Gastroesophageal sphincter (tissue), 4 donors: ENCODE measurements around the gene CCNL1. TPM values are rescaled to one million over a fixed set of nuclear protein-coding genes. Genes with fewer than 3 reads are reported as not detected.

Source experiments
- ATAC-seq: fragments of 150-250 bp; one replicate; pipeline ENCODE4 v1.9.1; 2016; ENCODE audit warnings: mild to moderate bottlenecking, moderate library complexity
- H3K27ac ChIP-seq, 4 donors: fragments of 200-600 bp; sonication (generic) in 3 of 4; 1 replicate in 3 of 4; 2 replicates in 1 of 4; pipeline ENCODE4 v1.5.1; 2016 to 2019
- H3K27me3 ChIP-seq: fragments of 200-600 bp; sonication (generic); one replicate; pipeline ENCODE4 v1.5.1; 2019
- H3K36me3 ChIP-seq, 2 donors: fragments of 200-600 bp; sonication (generic); one replicate each; pipeline ENCODE4 v1.5.1; 2019; ENCODE audit warnings: control low read depth in 1 of 2
- H3K4me1 ChIP-seq, 3 donors: fragments of 200-600 bp; sonication (generic); 1 replicate in 2 of 3; 2 replicates in 1 of 3; pipeline ENCODE4 v1.5.1; 2016 to 2019; ENCODE audit warnings: control low read depth in 2 of 3
- H3K4me3 ChIP-seq, 2 donors: fragments of 200-600 bp; sonication (generic); one replicate each; pipeline ENCODE4 v1.5.1; 2019; ENCODE audit warnings: mild to moderate bottlenecking in 1 of 2, moderate library complexity in 1 of 2
- H3K9me3 ChIP-seq, 3 donors: fragments of 200-600 bp; sonication (generic); one replicate each; pipeline ENCODE4 v1.5.1; 2017 to 2019; ENCODE audit warnings: control low read depth in 2 of 3
- CTCF ChIP-seq, 4 experiments: fragments of 200-600 bp in 2 of 4; fragments of 450-650 bp in 2 of 4; sonication (generic) in 1 of 4; IDR thresholded peaks; one replicate each; pipeline ENCODE4 v1.5.1; 2017 to 2019; ENCODE audit warnings: antibody characterized with exemption in 4 of 4, mild to moderate bottlenecking in 2 of 4, moderate library complexity in 2 of 4
- EP300 ChIP-seq: sonication (generic); formaldehyde crosslinking; IDR thresholded peaks from one replicate; pipeline ENCODE4 v1.6.1; 2017; ENCODE audit warnings: antibody characterized with exemption, mild to moderate bottlenecking
- POLR2A ChIP-seq, 2 donors: fragments of 450-650 bp; IDR thresholded peaks; one replicate each; pipeline ENCODE4 v1.6.1; 2017; ENCODE audit warnings: antibody characterized with exemption in 2 of 2, mild to moderate bottlenecking in 2 of 2, moderate library complexity in 1 of 2
- POLR2AphosphoS5 ChIP-seq: sonication (generic); formaldehyde crosslinking; IDR thresholded peaks from one replicate; pipeline ENCODE4 v1.6.1; 2017; ENCODE audit warnings: antibody characterized with exemption
- WGBS, 2 donors: methylation state at CpG; one replicate each; pipeline ENCODE4 v1.1.5; 2018; ENCODE audit warnings: low coverage in 1 of 2; 5-methylcytosine and 5-hydroxymethylcytosine counted together
- total RNA-seq, 4 donors: library from RNA; depleted of rRNA; stranded (reverse); fragments of >200 nt; gene quantifications; one replicate each; pipeline ENCODE4 v1.1.0, GENCODE V29; 2016

CCNL1 gene
- total RNA-seq, 4 donors from 2014 or later, result 32.7 to 211 (median 92.6) TPM

DNA sequence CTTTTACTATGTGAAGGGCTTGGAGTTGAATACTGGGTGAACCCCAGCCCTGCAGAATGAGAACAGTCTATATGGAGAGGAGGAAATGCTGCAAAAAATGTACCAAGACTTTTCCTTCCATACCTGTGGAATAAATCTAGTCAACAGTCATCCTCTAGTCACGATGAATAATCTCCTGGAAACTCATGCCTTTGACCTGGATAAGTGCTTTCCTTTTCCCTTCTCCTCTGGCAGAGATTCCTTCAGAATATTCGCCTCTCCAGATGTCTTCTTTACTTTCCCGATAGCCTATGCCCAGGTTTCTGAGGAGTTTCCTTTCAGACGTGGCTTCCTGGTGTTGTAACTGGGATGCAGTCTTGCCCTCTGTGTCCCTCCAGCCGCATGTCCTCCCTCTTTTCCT is 28.1 kb downstream of the CCNL1 start:
- 59 to 64% methylated on average over 2 to 4 of the region's 5 CpGs for WGBS, 2 donors

DNA sequence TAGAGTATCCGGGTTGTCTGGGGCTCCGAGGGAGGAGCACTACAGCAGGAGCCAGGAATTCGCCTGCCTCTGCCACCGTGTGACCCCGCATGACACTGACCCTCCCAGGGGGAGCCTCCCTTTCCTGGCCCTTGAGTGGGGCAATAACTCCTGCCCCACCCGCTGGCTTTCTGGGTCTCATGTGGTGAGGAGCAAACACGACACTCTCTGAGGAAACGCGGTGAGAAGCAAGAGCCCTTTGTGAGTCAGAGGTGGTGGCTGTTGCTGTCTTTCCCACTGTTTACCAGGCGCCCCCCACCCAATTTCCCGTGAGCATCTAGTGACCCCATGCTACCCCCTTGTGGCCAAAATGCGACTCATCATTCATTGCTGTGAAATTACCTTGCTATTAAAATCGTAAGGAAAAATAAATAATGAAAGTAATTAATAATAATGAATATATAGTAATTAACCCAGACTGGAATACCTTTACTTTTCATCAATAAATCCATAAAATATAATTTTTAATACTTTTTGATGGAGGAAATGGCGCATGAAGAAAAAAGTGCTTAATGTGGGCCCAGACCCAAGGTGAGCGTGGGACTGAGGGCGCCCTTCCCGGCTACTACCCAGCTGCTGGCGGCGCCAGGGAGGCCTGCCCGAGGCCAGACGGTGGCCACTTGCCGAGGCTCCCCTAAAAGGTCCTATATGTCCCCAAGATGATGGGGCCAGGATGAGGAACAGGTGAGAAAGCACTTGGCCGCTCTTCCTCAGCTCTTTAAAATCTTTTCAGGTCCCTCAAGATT is 29.3 kb downstream of the CCNL1 start:
- H3K9me3 ChIP-seq, result no peaks in the 10 kb centered on the region
- WGBS, 2 donors, result 31 to 41% methylated on average over 14 to 18 of the region's 23 CpGs
- H3K36me3 ChIP-seq, result no peaks in the 10 kb centered on the region
- TF ChIP-seq EP300 (no peak), CTCF (IDR thresholded peaks at IDR 0.05) (peak; percentile 41 to 61 (median 52))
- H3K4me1 ChIP-seq, result peaks cover 0 to 66% (median 14%) of the 10 kb centered on the region in 3 donors
- H3K27ac ChIP-seq, result peak overlapping the region in 3 of 4 donors; percentile 67 to 78 (median 74)
- no peaks in the 10 kb centered on the region for H3K27me3 ChIP-seq
- peak; percentile 44 for ATAC-seq
- peak overlapping the region in 1 of 2 donors; percentile 27 for H3K4me3 ChIP-seq

More for the DNA sequence above, 28.1 kb downstream of the CCNL1 start:
- Histone ChIP-seq H3K27ac (no peak overlapping the region), H3K27me3 (no peaks in the 10 kb centered on the region), H3K4me1 (peaks cover 0 to 78% (median 15%) of the 10 kb centered on the region in 3 donors), H3K9me3 (no peaks in the 10 kb centered on the region), H3K36me3 (no peaks in the 10 kb centered on the region), H3K4me3 (no peak overlapping the region)
- no peak for ATAC-seq
- TF ChIP-seq POLR2A (IDR thresholded peaks at IDR 0.05) (no peak), EP300 (no peak), CTCF (IDR thresholded peaks at IDR 0.05) (no peak), POLR2AphosphoS5 (no peak)

DNA sequence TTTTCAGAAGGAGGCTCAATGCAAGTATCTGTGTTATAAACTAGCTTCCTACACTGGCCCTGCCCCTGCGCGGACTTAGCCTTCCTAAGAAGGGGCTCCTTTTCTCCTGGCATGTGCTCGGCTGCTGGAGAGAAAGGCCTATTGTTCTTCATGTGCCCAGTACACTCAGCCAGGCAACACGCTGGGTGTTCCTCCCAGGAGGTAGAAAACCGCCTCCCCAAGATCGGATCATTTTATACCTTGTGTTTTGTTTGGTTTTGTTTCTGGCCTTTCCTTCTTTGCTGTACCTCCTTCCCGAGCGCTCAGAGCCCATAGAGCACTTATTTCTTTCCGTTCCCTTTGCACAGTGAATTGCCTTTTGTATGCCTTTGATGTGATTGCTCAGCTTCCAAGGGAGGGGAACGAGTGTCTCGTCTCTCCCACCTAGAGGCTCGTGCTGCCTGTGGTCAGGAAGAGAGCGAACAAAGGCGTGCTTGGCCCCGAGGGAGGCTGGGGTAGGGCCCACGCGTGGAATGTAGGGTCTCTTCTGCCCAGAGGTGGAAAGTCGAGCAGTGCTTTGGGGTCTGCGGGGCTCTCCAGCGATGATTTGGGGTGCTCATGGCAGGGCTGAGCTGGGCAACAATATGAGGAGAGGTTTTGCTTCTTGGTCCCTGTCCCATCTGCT is 30.0 kb downstream of the CCNL1 start:
- H3K4me1 ChIP-seq, result peaks cover 0 to 59% (median 11%) of the 10 kb centered on the region in 3 donors
- H3K9me3 ChIP-seq, result no peaks in the 10 kb centered on the region
- no peaks in the 10 kb centered on the region for H3K27me3 ChIP-seq
- TF ChIP-seq POLR2AphosphoS5, result no peak
- no peak for TF ChIP-seq CTCF (IDR thresholded peaks at IDR 0.05)
- no peak for TF ChIP-seq POLR2A (IDR thresholded peaks at IDR 0.05)
- TF ChIP-seq EP300, result no peak
- 53 to 75% methylated on average over 4 to 8 of the region's 20 CpGs for WGBS, 2 donors
- no peaks in the 10 kb centered on the region for H3K36me3 ChIP-seq
- H3K27ac ChIP-seq, result peak overlapping the region in 3 of 4 donors; percentile 67 to 78 (median 74)
- peak overlapping the region in 1 of 2 donors; percentile 27 for H3K4me3 ChIP-seq
- ATAC-seq, result no peak

DNA sequence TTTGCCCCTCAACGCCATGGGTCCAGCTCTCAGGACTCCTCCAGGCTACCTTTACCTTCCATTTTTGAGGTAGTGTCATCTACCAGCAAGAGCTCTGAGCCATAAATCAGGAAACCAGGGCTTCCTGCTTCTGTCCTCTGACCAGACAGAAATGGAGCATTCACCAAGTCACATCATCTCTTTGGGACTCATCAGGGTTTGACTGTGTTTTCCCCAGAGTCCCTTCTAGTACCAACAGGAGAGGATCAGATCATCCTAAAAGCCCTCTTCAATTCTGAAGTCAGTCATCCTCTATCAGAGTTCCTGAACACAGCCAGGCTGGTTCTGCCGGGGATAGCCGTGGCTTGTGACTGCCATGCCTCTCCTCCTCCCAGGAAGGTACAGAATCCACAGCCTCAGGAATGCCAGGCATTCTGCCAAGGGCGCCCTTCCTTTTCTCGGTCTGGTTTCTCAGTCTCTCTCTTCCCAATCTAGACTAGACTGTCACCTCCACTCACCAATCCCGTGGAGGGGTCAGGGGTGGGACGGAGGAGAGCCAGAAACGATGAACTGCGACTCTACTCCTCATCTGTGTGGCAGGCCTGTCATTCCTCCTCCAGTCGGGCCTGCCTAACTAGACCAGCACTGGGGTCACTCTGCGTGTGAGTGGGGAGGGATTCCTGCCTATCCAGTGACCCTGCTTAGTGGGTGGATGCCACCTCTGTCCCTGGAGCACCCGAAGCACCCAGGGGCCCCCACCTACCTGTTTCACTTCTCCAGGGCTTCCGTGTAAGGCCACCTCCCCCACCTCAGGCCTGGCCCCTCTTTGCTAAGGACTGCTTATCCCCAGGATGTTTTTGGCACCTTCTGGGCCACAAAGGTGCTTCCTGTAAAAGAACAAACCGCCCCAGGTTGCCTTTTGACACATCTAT is 30.9 kb downstream of the CCNL1 start:
- Histone ChIP-seq H3K36me3 (no peaks in the 10 kb centered on the region), H3K27me3 (no peaks in the 10 kb centered on the region), H3K4me1 (peaks cover 0 to 50% (median 8%) of the 10 kb centered on the region in 3 donors), H3K27ac (peak overlapping the region in 3 of 4 donors; percentile 67 to 78 (median 74)), H3K9me3 (no peaks in the 10 kb centered on the region), H3K4me3 (no peak overlapping the region)
- 69 to 88% methylated on average over 6 to 10 of the region's 14 CpGs for WGBS, 2 donors
- no peak for ATAC-seq
- TF ChIP-seq EP300, result no peak
- TF ChIP-seq POLR2AphosphoS5, result no peak
- TF ChIP-seq POLR2A (IDR thresholded peaks at IDR 0.05), result no peak
- no peak for TF ChIP-seq CTCF (IDR thresholded peaks at IDR 0.05)
